ENCODE measurements around the gene SNRK. TPM values are rescaled to one million over a fixed set of nuclear protein-coding genes. Genes with fewer than 3 reads are reported as not detected.

The SNRK gene
- total RNA-seq, 1 donor from 2014 or later = 139 TPM

- H3K27me3 Mint-ChIP-seq (ENCODE audit: unreplicated experiment) = peaks cover 4% of the 10 kb centered on the region
- H3K36me3 Mint-ChIP-seq (ENCODE audit: low read depth, unreplicated experiment) = peaks cover 65% of the 10 kb centered on the region
- H3K27ac Mint-ChIP-seq (ENCODE audit: unreplicated experiment) = no peak overlapping the region
- TF ChIP-seq, protein P1, sequence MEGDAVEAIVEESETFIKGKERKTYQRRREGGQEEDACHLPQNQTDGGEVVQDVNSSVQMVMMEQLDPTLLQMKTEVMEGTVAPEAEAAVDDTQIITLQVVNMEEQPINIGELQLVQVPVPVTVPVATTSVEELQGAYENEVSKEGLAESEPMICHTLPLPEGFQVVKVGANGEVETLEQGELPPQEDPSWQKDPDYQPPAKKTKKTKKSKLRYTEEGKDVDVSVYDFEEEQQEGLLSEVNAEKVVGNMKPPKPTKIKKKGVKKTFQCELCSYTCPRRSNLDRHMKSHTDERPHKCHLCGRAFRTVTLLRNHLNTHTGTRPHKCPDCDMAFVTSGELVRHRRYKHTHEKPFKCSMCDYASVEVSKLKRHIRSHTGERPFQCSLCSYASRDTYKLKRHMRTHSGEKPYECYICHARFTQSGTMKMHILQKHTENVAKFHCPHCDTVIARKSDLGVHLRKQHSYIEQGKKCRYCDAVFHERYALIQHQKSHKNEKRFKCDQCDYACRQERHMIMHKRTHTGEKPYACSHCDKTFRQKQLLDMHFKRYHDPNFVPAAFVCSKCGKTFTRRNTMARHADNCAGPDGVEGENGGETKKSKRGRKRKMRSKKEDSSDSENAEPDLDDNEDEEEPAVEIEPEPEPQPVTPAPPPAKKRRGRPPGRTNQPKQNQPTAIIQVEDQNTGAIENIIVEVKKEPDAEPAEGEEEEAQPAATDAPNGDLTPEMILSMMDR (IDR thresholded peaks at IDR 0.05; ENCODE audit: unreplicated experiment) = no peak
- peaks cover 7% of the 10 kb centered on the region for H3K4me1 Mint-ChIP-seq (ENCODE audit: unreplicated experiment)
- H3K9me3 Mint-ChIP-seq (ENCODE audit: unreplicated experiment) = no peaks in the 10 kb centered on the region
- no peak for DNase-seq (ENCODE audit: low spot score)
- H3K4me3 Mint-ChIP-seq (ENCODE audit: unreplicated experiment) = peak overlapping the region; percentile 35
These were observed 52.0 kb downstream of the SNRK start for GRCh38 chr3:43338295-43338694.

- TF ChIP-seq, protein P1 (IDR thresholded peaks at IDR 0.05; ENCODE audit: unreplicated experiment) = no peak
- H3K4me1 Mint-ChIP-seq (ENCODE audit: unreplicated experiment) = peaks cover 9% of the 10 kb centered on the region
- H3K27me3 Mint-ChIP-seq (ENCODE audit: unreplicated experiment) = peaks cover 4% of the 10 kb centered on the region
- no peak for DNase-seq (ENCODE audit: low spot score)
- H3K27ac Mint-ChIP-seq (ENCODE audit: unreplicated experiment) = no peak overlapping the region
- H3K9me3 Mint-ChIP-seq (ENCODE audit: unreplicated experiment) = no peaks in the 10 kb centered on the region
- H3K36me3 Mint-ChIP-seq (ENCODE audit: low read depth, unreplicated experiment) = peaks cover 75% of the 10 kb centered on the region
- H3K4me3 Mint-ChIP-seq (ENCODE audit: unreplicated experiment) = no peak overlapping the region
These were observed 54.1 kb downstream of the SNRK start for GRCh38 chr3:43340403-43340802.

DNA sequence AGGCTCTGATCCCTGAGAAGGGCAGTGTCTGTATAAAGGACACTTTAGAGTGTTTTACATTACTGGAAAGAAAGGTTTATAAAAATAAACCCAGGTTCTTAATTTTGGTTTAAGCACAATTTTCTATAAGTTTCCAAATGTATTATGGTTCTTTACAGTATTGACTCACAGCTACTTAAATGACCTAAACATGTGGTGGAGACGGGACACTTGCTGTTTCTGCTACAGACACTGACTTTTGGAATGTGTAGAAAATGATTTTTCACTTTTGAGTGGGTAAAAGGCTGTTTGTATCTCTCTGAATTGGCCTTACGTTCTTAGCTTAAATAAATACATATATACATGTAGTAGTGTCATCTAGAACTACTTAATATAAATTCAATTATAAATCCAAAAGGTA lies 55.4 kb downstream of the SNRK start:
- Mint-ChIP-seq H3K27me3 (ENCODE audit: unreplicated experiment) (peaks cover 4% of the 10 kb centered on the region), H3K4me1 (ENCODE audit: unreplicated experiment) (peaks cover 9% of the 10 kb centered on the region), H3K9me3 (ENCODE audit: unreplicated experiment) (no peaks in the 10 kb centered on the region), H3K27ac (ENCODE audit: unreplicated experiment) (no peak overlapping the region), H3K36me3 (ENCODE audit: low read depth, unreplicated experiment) (peaks cover 68% of the 10 kb centered on the region), H3K4me3 (ENCODE audit: unreplicated experiment) (no peak overlapping the region)
- TF ChIP-seq, protein P1 (IDR thresholded peaks at IDR 0.05; ENCODE audit: unreplicated experiment) = no peak
- no peak for DNase-seq (ENCODE audit: low spot score)

DNA sequence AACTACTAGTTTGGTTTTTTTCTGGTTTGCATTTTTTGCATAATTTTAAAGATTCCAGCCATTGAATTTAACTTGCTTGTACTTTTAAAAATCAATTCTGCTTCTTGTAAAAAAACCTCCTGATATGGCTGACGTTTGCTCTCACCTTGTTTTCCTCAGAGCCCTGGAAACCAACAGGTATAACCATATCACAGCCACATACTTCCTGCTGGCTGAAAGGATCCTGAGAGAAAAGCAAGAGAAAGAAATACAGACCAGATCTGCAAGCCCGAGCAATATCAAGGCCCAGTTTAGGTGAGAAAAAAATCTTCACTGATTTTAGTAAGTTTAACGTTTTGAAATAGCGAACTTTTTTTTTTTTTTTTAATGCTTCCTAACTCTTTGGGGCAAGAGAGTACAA lies 56.8 kb downstream of the SNRK start:
- Mint-ChIP-seq H3K27me3 (ENCODE audit: unreplicated experiment) (peaks cover 4% of the 10 kb centered on the region), H3K4me3 (ENCODE audit: unreplicated experiment) (peak overlapping the region; percentile 65), H3K9me3 (ENCODE audit: unreplicated experiment) (no peaks in the 10 kb centered on the region), H3K4me1 (ENCODE audit: unreplicated experiment) (peaks cover 14% of the 10 kb centered on the region), H3K27ac (ENCODE audit: unreplicated experiment) (no peak overlapping the region), H3K36me3 (ENCODE audit: low read depth, unreplicated experiment) (peaks cover 69% of the 10 kb centered on the region)
- DNase-seq (ENCODE audit: low spot score) = no peak
- TF ChIP-seq, protein P1 (IDR thresholded peaks at IDR 0.05; ENCODE audit: unreplicated experiment) = no peak

- peaks cover 19% of the 10 kb centered on the region for H3K4me1 Mint-ChIP-seq (ENCODE audit: unreplicated experiment)
- DNase-seq (ENCODE audit: low spot score) = no peak
- peaks cover 6% of the 10 kb centered on the region for H3K27me3 Mint-ChIP-seq (ENCODE audit: unreplicated experiment)
- no peak overlapping the region for H3K27ac Mint-ChIP-seq (ENCODE audit: unreplicated experiment)
- TF ChIP-seq, protein P1 (IDR thresholded peaks at IDR 0.05; ENCODE audit: unreplicated experiment) = no peak
- H3K36me3 Mint-ChIP-seq (ENCODE audit: low read depth, unreplicated experiment) = peaks cover 69% of the 10 kb centered on the region
- peak overlapping the region; percentile 65 for H3K4me3 Mint-ChIP-seq (ENCODE audit: unreplicated experiment)
- H3K9me3 Mint-ChIP-seq (ENCODE audit: unreplicated experiment) = no peaks in the 10 kb centered on the region
These were observed 57.5 kb downstream of the SNRK start for GRCh38 chr3:43343815-43344214.

All from endothelial cell (in vitro differentiated cells).